ENCODE results near the gene ACBD4. TPM values are rescaled to one million over a fixed set of nuclear protein-coding genes. Genes with fewer than 3 reads are reported as not detected.

Gene ACBD4
- total RNA-seq, 1 donor from 2014 or later: 7.7 TPM

DNA sequence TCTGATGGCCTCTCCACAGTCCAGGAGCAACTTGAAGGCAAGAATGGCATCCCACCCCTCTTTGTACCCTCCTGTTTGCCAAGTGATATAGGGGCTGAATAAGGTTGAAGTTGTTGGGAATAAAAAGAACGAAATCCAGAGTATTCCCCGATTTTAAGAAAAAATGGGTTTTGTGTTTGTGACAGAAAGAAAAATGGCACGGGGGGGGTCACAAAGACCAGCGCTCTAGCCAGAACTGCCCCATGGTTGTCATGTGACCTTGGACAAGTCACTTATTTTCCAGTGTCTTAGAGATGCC, 11.1 kb downstream of the ACBD4 start:
- no peak for DNase-seq
- intact Hi-C loops (cut with micrococcal nuclease): no loop called here
- no peak for ATAC-seq

DNA sequence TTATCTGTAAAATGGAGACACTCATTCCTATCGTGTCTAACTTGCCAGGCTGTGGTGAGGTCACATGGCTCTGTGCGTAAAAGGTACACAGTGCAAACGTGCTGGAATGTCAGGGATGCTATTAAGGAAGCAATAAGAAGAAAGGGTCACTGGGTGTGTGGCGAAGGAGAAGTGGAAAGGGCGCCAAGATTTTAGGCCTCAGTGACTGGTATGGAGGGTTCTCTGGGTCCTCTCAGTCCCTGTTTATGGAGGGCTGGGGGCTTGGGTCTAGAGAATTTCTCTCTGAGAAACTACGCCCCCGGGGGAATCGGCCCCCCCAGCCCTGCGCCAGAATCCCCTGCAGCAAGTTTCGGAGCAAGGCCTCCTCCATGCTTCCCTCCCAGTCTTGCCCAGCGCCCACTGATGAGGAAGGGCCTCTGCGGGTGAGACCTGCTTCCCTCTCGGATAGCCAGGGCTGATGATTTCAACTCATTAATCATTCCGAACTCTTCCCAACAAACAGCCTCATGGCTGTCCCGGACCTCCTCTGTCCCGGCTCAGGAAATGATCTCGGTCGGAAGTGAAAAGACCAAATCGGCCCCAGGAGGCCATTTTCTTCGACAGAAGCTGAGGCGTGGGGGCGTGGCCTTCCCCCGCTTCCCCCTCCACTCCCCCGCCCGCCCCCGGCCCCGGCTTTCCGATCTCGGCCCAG, 11.5 kb downstream of the ACBD4 start:
- intact Hi-C loops (cut with micrococcal nuclease): no loop called here
- ATAC-seq (peak; percentile 5), DNase-seq (no peak)

DNA sequence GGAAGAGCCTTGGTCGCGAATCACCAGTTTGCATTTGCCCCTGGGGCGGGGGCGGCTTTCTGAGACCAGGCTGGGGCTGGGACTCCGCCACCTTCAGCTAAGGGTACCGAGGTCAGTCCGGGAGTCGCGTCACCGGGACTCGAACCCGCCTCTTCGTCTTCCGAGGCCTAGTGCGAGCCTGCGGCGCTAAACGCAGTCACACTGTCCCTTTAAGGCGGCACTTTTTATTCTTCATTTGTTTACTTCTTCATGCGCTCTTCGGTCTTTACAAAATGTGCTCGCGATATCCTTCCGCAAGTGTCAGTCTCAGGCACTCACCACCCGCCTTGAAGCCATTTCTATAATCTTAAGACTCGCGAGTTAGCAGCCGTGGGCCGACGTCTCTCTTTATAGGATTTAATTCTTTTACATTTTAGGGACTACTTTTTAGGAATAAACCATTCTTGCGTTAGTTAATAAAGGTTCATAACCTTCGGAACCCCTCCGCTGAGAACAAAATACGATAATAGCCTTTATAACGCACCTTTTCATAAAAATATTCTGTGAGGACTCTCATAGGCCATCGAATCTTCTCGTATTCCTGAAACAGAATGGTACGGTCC, 12.2 kb downstream of the ACBD4 start:
- intact Hi-C loops (cut with micrococcal nuclease): no loop called here
- peak; percentile 88 for DNase-seq
- peak; percentile 31 for ATAC-seq

DNA sequence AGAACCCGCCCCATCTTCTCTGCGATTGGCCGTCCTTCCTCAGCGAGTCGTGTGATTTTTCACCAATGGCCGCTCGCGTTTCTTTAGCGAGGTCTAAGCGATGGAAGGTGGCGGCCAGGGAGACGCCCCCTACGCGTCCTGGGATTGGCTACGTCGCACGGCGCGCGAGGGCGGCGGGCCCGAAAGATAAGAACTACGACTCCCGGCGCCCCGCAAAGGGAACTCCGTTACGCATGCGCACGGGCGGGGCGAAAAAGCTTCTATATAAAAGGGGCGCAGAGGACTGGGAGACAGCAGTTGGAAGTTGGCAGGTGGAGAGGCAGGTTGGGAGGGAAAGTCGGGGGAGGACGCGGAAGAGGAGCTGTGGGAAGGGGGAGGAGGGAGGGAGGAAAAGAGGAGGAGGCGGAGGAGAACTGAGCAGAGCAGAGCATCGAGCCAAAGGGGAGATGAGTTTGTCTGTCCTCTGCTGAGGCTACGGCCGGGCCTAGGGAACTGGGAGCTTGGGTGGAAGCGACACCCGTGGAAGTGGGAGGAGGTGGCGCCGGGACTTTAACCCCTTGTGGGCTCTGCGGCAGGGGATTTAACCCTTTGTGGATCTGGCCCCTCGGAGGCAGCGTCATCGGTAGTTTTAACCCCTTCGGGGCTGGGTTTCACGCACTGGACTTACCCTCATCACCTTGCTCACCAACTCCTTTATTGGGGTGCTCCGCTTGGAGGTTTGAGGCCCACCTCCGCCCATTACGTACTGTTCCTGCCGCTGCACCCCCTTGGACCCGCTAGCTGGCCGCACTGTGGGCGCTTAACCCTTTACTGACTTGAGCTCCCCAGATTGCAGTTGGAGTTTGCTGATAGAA, 12.9 kb downstream of the ACBD4 start, which contains the start of gene HEXIM1:
Gene HEXIM1 (plus strand): TSS at position 293 of the 854 bp plus-strand sequence. CDS start 716 bp downstream, outside the sequence.
- peak; percentile 77 for ATAC-seq
- intact Hi-C loops (cut with micrococcal nuclease): no loop called here

DNA sequence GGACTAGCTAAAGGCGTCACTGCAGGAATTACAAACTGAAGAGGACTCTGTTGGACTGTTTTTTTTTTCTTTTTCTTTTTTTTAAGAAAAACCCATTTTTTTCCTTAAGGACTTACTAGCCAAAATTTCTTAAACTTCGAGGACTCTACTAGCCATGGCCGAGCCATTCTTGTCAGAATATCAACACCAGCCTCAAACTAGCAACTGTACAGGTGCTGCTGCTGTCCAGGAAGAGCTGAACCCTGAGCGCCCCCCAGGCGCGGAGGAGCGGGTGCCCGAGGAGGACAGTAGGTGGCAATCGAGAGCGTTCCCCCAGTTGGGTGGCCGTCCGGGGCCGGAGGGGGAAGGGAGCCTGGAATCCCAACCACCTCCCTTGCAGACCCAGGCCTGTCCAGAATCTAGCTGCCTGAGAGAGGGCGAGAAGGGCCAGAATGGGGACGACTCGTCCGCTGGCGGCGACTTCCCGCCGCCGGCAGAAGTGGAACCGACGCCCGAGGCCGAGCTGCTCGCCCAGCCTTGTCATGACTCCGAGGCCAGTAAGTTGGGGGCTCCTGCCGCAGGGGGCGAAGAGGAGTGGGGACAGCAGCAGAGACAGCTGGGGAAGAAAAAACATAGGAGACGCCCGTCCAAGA, 13.7 kb downstream of the ACBD4 start:
- intact Hi-C loops (cut with micrococcal nuclease): no loop called here
- peak; percentile 69 for ATAC-seq
- peak; percentile 93 for DNase-seq

More for the DNA sequence above, 12.9 kb downstream of the ACBD4 start, which contains the start of gene HEXIM1:
- DNase-seq: peak; percentile 100

DNA sequence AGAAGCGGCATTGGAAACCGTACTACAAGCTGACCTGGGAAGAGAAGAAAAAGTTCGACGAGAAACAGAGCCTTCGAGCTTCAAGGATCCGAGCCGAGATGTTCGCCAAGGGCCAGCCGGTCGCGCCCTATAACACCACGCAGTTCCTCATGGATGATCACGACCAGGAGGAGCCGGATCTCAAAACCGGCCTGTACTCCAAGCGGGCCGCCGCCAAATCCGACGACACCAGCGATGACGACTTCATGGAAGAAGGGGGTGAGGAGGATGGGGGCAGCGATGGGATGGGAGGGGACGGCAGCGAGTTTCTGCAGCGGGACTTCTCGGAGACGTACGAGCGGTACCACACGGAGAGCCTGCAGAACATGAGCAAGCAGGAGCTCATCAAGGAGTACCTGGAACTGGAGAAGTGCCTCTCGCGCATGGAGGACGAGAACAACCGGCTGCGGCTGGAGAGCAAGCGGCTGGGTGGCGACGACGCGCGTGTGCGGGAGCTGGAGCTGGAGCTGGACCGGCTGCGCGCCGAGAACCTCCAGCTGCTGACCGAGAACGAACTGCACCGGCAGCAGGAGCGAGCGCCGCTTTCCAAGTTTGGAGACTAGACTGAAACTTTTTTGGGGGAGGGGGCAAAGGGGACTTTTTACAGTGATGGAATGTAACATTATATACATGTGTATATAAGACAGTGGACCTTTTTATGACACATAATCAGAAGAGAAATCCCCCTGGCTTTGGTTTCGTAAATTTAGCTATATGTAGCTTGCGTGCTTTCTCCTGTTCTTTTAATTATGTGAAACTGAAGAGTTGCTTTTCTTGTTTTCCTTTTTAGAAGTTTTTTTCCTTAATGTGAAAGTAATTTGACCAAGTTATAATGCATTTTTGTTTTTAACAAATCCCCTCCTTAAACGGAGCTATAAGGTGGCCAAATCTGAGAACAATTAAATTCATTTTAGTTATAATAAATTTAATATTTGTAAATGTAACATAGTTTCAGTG, 14.5 kb downstream of the ACBD4 start:
- intact Hi-C loops (cut with micrococcal nuclease): no loop called here
- DNase-seq (peak; percentile 77), ATAC-seq (peak; percentile 8)

DNA sequence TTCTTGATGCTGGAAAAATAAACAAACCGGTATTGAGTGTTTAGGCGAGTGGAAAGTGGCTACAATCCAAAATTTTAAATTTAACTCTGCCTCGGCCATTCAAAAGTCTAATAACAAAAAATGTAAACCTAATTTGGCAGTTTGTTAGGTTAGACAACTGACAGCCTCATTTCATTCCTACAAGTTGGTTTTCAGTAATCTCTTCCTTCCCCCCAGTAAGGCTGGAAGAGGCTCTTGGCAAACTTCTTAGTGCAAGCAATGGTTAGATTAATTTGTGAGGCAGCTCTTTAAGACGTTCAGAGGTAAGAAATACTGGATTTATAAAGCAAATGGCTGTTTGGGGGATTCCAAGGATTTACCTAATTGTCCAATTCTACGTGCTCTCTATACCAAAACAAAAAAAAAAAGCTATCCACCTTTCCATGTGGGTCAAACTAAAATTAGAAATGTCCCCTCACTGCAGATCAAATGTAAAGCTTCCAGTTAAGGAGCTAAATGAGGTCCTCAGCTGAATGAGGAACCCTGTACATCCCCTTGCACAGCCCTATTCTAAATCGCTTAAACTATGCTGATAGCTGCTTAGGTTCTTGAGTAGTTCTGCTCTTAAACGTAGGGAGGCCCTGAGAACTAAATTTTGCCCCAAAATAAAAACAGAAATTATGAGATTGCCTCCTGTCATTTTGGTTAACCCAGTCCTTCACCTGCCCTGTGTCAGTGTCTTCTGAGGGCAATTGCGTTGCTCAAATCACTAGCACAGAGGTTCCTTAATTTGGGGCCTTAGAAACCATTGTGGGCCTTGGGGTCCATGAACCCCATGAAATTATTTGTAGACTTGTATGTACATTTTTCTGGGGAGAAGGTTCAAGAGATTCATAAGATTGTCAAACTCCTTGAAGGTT, 15.7 kb downstream of the ACBD4 start:
- no peak for DNase-seq
- intact Hi-C loops (cut with micrococcal nuclease): no loop called here
- no peak for ATAC-seq

DNA sequence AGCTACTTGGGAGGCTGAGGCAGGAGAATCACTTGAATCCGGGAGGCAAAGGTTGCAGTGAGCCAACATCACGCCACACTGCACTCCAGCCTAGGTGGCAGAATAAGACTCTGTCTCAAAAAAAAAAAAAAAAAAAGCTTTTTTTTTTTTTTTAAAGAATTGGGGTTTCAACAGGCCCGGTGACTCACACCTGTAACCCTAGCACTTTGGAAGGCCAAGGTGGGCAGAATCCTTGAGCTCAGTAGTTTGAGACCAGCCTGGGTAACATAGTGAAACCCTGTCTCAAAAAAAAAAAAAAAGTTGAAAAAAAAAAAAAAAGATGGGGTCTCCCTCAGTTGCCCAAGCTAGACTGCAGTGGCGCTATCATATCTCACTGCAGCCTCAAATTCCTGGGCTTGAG, 19.5 kb downstream of the ACBD4 start:
- ATAC-seq (no peak), DNase-seq (no peak)
- intact Hi-C loops (cut with micrococcal nuclease): no loop called here

DNA sequence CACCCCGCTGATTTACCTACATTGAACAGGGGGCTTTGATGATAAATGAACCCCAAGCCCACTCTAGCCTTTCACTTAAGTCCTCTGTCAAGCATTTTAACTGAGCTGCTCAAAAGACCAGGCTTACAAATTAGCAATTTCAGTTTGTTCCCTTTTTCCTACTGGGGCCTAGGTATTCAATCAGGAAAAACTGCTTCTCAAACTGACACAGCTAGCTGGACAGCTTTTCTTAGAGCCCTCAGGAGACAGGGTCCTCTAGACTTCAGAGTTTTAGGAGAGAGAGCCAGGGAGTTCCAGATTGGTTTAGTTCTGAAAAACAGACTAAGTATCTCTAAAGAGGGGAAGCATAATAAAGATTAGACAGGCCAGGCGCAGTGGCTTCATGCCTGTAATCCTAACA, 20.0 kb downstream of the ACBD4 start:
- intact Hi-C loops (cut with micrococcal nuclease): no loop called here
- DNase-seq (no peak), ATAC-seq (no peak)

DNA sequence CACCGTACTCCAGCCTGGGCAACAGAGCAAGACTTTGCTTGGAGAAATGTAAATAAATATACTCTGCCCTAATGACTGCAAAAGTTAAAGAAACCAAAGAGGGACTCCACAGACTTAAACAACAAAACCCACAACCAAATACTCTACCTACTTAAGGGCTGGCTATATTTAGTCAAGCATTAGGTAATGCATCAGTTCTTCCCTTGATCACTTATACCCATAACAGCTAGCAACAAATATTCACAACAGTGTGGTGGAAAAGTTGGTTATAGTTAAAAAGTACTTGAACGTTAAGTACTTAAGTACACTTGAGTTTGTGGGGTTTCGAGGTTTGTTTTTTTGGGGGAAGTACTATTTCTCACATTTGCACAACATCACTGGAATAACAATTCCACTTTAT, 20.8 kb downstream of the ACBD4 start:
- DNase-seq (no peak), ATAC-seq (no peak)
- intact Hi-C loops (cut with micrococcal nuclease): no loop called here

DNA sequence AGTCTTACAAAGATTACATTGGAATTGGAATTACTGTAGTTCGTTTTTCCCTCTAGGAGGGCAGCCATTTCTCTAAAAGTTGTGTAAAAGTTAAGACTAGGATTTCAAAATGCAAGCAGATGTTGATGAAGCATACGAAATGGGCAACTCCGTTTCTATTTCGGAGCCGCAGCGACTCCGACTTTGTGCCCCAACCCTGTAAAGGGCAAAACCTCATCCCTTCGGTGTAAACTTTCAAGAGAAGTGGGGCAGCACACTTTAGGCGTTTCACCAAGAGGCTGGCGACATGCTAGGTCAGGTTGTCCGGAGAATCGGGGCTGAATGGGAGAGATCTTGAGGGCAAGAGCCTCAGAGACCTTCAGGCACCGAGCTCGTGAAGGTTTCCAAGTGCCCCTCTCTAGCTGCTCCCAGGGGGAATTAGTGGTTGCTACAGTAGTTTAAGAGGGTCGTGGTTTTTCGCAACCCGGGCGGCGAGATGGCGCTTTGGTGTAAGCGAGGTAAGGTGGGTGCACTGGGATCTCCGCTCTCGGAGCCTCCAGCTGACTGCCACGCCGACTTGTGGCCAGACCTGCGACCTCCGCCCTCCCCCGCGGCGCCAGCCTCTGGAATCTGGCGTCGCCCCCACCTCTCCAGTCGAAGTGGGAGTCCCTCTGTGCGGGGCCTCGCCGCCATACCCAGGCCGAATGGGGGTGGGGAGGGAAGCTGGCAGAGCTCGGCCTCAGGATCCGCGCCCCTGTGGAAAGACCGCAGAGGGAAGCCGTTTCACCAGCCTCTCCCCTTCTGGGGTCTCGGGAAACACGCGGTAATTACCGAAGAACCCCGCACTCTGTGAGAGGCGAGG, 25.2 kb downstream of the ACBD4 start:
- intact Hi-C loops (cut with micrococcal nuclease): no loop called here
- DNase-seq: peak; percentile 84
- peak; percentile 74 for ATAC-seq

DNA sequence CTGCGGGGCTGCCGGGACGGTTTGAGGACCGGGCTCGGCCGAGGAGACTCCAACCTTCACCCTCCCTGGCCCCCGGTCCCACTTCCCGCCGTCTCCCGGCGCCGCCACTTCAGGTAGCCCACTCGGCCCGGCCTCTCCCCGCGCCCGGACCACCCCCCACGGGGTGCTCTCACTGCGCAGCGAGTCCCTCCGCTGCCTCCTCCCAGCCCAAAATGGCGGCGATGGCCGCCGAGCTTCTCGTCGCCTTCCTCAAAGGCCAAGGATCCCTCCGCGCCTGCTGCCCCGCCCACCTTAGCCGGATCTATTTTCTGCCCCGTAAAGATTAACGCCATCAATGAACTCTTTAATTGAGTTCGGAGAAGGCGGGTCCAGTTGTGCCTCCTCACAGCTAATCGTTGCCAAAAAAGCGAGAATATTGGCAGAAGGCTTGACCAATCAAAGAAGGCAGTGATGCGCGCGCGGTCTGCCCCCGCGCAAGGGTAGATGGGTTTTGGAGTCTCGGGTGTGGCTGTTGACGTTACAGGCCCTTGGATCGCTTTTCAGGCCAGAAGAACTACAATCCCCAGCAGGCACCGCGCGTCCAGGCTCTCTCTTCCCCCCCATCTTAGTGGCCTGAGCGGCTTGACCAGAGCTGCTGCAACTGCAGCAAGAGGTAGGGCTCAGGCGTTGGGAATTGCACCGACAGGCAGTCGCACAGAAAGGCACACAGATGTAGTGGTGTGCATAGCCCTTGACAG, 26.0 kb downstream of the ACBD4 start, which contains the start of gene HEXIM2:
Gene HEXIM2 (plus strand): TSS at position 588 of the 737 bp plus-strand sequence. CDS start 919 bp downstream, outside the sequence.
- intact Hi-C loops (cut with micrococcal nuclease): no loop called here
- peak; percentile 98 for DNase-seq
- peak; percentile 95 for ATAC-seq

DNA sequence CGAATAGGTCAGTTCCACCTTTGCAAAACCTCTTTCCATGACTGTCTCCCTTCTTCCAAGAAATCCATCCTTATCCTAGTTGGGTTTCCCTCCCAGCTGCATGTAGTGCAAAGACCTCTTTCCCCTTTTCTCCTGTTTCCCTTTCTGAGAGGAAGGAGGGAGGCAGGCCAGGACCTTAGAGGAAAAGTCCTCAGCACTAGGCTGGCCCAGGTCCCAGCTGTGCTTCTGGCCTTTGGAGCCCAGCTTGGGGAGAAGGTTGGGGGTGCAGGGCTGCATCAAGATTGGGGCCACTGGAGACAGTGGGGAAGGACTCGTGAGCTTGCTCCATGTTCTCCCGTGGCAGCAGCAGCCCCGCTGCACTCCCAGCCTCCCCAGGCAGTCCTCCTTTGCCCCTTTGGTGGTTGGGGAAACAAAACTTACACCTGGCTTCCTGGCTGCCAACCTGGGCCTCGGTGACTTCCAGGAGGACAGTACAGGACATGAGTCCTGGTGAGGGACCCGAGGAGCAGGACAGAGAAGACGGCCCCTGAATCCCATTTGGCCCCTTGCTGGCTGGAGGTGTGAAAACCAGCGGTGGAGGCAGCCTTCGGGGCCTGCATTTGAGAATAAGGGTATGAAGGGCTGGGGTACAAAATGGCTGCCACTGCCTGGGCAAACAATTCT, 26.7 kb downstream of the ACBD4 start:
- ATAC-seq (peak; percentile 0), DNase-seq (peak; percentile 49)
- intact Hi-C loops (cut with micrococcal nuclease): no loop called here

DNA sequence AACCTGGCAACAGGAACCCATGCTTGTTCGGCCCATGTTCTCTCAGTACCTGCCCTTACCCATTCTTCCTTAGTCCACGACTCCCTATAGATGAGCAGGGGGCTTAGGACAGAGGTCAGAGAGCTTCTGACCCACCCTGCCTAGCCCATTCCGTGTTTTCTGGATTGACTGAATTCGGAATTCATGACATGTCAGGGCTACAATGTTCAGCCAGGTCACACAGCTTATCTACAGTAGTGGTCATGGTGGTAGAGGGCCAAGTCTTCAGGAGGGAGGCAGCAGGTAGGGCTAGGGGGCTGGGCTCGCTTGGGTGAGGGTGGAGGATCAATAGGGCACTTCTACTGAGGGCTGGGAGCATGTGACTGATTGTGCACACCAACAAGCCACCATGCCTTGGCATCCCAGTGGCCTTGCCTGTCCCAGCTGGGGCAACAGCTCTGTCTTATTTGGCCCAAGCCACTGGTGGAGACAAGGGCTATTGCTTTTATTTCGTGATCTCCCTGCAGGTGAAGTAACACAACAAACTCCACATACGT, 29.3 kb downstream of the ACBD4 start:
- DNase-seq: no peak
- ATAC-seq: no peak
- intact Hi-C loops (cut with micrococcal nuclease): no loop called here

All from left ventricle myocardium superior (tissue), 1 donor.